Neural crest cell (in vitro differentiated cells): ENCODE data around the gene CEP250. TPM values are rescaled to one million over a fixed set of nuclear protein-coding genes. Genes with fewer than 3 reads are reported as not detected.

Source experiments
- DNase-seq: peaks from one replicate; pipeline ENCODE4 v3.0.0; 2021; ENCODE audit warnings: low read depth, mixed read lengths, low spot score
- H3K27ac Mint-ChIP-seq: one replicate; pipeline ENCODE4 v1.8.0; 2021; ENCODE audit warnings: mild to moderate bottlenecking, mixed read lengths; ENCODE audit not compliant: unreplicated experiment
- H3K27me3 Mint-ChIP-seq: 2 replicates; pipeline ENCODE4 v1.8.0; 2021; ENCODE audit warnings: low read depth, mild to moderate bottlenecking, mixed read lengths
- H3K36me3 Mint-ChIP-seq: 2 replicates; pipeline ENCODE4 v1.8.0; 2021; ENCODE audit warnings: low read depth, mild to moderate bottlenecking, mixed read lengths
- H3K4me1 Mint-ChIP-seq: 2 replicates; pipeline ENCODE4 v1.8.0; 2021; ENCODE audit warnings: mixed read lengths
- H3K4me3 Mint-ChIP-seq: one replicate; pipeline ENCODE4 v1.8.0; 2021; ENCODE audit warnings: mild to moderate bottlenecking, mixed read lengths
- H3K9me3 Mint-ChIP-seq: 2 replicates; pipeline ENCODE4 v1.8.0; 2021; ENCODE audit warnings: mixed read lengths
- CTCF ChIP-seq: fragments of 200-600 bp; sonication (generic); conservative IDR thresholded peaks from 2 replicates; pipeline ENCODE4 v1.5.0; 2021; ENCODE audit warnings: antibody characterized with exemption, mild to moderate bottlenecking
- total RNA-seq: library from RNA; stranded (reverse); gene quantifications from 2 replicates; pipeline ENCODE4 v1.2.1, GENCODE V29; 2021

Gene CEP250
- total RNA-seq, 1 donor from 2014 or later, result 64.5 TPM

DNA sequence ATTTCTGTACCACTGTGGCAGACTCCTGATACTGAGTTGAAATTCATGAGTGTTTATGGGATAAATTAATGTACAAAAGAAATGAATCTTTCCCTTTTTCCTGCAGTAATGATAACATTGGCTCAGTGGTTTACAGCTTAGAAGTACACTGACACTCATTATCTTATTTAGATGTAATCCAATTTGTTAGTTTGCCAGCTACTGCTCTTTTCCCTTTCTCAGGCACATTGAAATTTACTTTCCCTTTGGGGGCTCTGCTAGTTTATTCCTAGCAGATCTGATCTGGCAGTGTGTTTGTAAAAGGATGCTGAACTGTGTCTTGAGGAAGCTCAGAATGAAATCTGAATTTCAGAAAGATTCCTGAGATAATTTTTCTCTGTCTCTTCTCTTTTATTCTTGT is 3.0 kb downstream of the CEP250 start:
- Mint-ChIP-seq H3K36me3 (peaks cover 2% of the 10 kb centered on the region), H3K27me3 (no peaks in the 10 kb centered on the region), H3K4me1 (peaks cover 40% of the 10 kb centered on the region), H3K27ac (no peak overlapping the region), H3K4me3 (peak overlapping the region; percentile 73), H3K9me3 (no peaks in the 10 kb centered on the region)
- no peak for DNase-seq
- no peak for TF ChIP-seq CTCF

- no peaks in the 10 kb centered on the region for H3K27me3 Mint-ChIP-seq
- H3K4me3 Mint-ChIP-seq, result no peak overlapping the region
- peaks cover 8% of the 10 kb centered on the region for H3K36me3 Mint-ChIP-seq
- no peaks in the 10 kb centered on the region for H3K9me3 Mint-ChIP-seq
- no peak overlapping the region for H3K27ac Mint-ChIP-seq
- no peak for DNase-seq
- H3K4me1 Mint-ChIP-seq, result peaks cover 25% of the 10 kb centered on the region
- no peak for TF ChIP-seq CTCF
Measured at GRCh38 chr20:35461620-35462019, 6.2 kb downstream of the CEP250 start.

DNA sequence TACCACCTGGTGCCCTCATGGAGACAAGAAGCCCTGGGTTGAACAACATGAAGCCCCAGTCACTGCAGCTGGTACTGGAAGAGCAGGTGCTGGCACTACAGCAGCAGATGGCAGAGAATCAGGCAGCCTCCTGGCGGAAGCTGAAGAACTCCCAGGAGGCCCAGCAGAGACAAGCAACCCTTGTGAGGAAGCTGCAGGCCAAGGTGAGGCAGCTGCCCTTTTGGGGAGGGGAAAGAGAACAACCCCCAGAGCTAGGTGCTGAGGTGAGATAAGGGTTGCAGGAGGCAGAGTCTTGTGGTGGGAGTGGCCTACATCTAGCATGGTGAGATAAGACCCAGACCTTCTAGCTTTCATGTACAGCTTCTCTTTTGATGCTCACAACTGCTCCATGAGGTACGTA is 7.0 kb downstream of the CEP250 start:
- Mint-ChIP-seq H3K4me1 (peaks cover 27% of the 10 kb centered on the region), H3K36me3 (peaks cover 8% of the 10 kb centered on the region), H3K27ac (no peak overlapping the region), H3K9me3 (no peaks in the 10 kb centered on the region), H3K27me3 (no peaks in the 10 kb centered on the region), H3K4me3 (no peak overlapping the region)
- TF ChIP-seq CTCF, result no peak
- DNase-seq, result no peak

GRCh38 chr20:35463455-35464300 is 8.3 kb downstream of the CEP250 start:
- Mint-ChIP-seq H3K4me1 (peaks cover 26% of the 10 kb centered on the region), H3K27ac (no peak overlapping the region), H3K4me3 (peak overlapping the region; percentile 58), H3K36me3 (peaks cover 8% of the 10 kb centered on the region), H3K9me3 (no peaks in the 10 kb centered on the region), H3K27me3 (no peaks in the 10 kb centered on the region)
- peak; percentile 85 for TF ChIP-seq CTCF
- DNase-seq, result peak; percentile 69

DNA sequence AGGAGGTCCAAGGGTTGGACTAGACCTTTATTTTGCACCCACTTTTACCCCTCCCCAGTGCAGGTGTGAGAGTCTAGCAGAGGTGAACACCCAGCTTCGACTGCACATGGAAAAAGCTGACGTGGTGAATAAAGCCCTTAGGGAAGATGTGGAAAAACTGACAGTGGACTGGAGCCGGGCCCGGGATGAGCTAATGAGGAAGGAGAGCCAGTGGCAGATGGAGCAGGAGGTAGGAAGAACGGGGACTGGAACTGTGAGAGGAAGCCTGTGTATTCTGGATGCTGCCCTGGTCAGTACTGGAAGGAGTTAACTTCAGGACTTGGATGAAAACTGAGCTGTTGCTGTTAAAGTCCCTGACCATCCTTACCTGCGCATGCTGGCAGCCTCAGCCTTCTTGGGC is 10.6 kb downstream of the CEP250 start:
- H3K27me3 Mint-ChIP-seq, result no peaks in the 10 kb centered on the region
- H3K36me3 Mint-ChIP-seq, result peaks cover 8% of the 10 kb centered on the region
- no peak overlapping the region for H3K4me3 Mint-ChIP-seq
- H3K27ac Mint-ChIP-seq, result no peak overlapping the region
- no peak for DNase-seq
- TF ChIP-seq CTCF, result no peak
- H3K9me3 Mint-ChIP-seq, result no peaks in the 10 kb centered on the region
- peaks cover 26% of the 10 kb centered on the region for H3K4me1 Mint-ChIP-seq
